HK-2 (cell line): ENCODE data around the gene ARHGAP26.

ENCODE experiments used
- DNase-seq: peaks from one replicate; pipeline ENCODE4 v3.0.0-alpha.2; 2018; ENCODE audit not compliant: unreplicated experiment

The ARHGAP26 gene

GRCh38 chr5:143061161-143061945, 291.2 kb downstream of the ARHGAP26 start:
- DNase-seq, result no peak

DNA sequence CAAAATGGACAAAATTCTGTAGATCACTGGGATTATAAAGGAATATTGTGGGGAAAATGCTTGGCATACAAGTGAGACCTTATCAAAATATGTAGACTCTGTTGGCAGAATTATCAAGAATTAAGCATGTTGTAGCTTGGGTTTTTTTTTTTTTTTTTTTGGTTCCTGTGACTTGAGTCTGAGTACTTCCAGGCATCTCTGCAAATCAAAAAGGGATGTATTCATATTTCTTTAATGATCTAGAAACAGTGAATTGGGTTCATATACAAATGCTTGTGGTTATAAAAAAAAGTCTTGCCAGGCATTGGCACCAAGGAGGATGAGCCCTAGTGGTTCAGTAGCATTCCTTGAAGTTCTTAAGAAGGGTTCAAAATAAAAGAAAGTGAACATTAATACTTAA, 292.2 kb downstream of the ARHGAP26 start:
- DNase-seq, result no peak

- no peak for DNase-seq
These were observed 293.2 kb downstream of the ARHGAP26 start for GRCh38 chr5:143063175-143063970.

GRCh38 chr5:143064218-143064641, 294.1 kb downstream of the ARHGAP26 start:
- no peak for DNase-seq

DNA sequence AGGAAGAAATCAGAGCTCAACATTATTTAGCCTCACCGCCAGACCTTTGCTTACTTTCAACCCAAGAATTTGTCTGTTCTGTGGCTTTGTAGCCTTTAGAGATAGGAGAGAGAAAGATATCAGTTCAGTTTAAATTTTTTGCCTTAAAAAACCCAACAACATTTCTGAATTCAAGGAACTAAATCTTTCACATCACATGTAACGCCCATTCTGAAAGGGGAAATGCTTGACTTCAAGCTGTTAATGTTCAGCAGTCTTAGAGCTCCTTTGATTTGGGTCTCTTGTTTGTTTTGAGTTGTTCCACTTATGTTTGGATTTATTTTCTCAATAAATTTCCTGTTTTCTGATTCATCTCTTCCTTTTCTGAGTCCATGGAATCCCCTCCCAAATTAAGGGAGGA, 294.5 kb downstream of the ARHGAP26 start:
- no peak for DNase-seq

GRCh38 chr5:143065185-143065965, 295.2 kb downstream of the ARHGAP26 start:
- DNase-seq, result no peak

DNA sequence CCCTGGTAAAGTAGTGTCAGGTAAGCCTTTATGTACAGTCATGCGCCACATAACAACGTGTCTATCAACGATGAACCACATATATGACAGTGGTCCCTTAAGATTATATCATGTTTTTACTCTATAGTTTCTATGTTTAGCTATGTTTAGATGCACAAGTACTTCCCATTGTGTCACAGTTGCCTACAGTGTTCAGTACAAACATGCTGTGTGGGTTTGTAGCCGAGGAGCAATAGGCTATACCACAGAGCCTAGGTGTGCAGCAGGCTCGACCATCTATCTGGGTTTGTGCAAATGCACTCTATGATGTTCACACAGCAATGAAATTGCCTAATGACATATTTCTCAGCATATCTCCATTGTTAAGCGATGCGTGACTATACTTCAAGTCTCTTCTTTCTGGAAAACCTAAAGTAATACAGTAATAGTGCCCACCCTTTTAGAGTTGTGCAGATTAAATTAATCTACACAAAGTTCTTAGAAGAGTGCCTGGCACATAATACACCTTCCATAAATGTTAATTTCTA, 295.9 kb downstream of the ARHGAP26 start:
- DNase-seq, result no peak

DNA sequence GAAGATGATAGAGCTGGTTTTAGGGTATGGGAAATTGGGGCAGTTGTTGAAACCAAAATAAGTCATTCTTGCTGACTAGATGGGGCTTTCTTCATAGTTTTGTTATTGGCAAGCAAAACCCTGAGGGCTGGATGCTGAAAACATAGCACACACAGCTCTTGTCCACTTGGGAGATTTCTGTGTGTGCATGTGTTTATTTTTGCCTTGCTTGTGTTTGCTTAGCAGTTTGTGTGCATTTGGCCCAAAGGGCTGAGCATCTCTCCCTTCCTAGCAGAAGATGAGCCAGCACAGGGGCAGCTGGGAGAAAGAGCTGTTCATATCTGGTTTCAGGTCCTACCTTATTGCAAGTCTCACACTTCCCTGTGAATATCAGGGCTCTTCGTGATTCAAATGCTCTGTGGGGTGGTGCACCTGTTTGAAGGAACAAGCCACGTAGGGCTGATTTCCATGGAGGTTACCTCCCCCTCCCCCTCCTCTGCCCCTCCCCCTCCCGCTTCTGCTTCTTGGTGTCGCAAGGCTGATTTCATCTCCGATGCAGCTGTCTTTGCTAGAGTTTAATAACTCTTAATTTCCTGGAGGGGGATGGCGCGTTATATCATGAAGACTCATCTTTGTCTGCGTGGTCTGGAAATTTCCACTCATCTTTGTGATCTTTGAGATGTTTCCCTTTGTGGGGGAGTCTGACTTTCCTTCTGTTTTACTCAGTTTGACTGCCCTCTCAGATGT, 296.5 kb downstream of the ARHGAP26 start:
- no peak for DNase-seq

- no peak for DNase-seq
These were observed 298.5 kb downstream of the ARHGAP26 start for GRCh38 chr5:143068712-143069111.

- DNase-seq, result no peak
These were observed 301.8 kb downstream of the ARHGAP26 start for GRCh38 chr5:143071927-143072326.

DNA sequence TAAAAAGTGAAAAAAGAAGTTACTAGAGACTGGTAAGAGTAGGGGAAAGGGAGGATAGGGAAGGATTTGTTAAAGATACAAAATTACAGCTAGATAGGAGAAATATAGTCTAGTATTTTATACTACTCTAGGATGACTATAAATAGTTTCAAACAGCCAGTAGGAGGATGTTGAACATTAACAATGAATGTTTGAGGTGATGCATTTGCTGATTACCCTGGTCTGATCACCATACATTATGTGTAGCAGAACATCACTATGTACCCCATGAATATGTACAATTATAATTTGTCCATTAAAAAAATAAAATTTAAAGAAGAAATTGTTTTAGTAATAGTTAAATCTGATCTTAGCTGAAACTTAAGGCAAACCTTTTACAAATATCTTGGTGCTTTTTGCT, 302.6 kb downstream of the ARHGAP26 start:
- DNase-seq, result no peak

DNA sequence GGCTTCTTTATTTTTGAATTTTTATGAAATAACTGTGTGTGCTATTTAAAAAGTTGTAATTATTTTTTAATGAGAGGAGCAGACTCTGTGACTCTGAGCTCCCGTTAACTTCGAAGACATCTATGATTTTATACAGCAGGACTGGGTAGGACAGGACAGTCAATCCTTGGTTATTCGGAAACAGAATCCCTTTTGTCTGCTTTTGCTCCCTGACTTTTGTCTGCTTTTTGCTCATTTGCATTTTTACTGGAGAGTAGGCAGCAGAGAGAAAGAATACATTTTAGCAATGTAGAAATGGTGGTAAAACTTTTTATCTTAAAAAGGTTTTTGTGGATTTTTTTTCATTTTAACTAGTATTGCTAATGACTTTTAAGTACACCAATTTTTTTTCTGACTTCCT, 303.6 kb downstream of the ARHGAP26 start:
- DNase-seq, result no peak

DNA sequence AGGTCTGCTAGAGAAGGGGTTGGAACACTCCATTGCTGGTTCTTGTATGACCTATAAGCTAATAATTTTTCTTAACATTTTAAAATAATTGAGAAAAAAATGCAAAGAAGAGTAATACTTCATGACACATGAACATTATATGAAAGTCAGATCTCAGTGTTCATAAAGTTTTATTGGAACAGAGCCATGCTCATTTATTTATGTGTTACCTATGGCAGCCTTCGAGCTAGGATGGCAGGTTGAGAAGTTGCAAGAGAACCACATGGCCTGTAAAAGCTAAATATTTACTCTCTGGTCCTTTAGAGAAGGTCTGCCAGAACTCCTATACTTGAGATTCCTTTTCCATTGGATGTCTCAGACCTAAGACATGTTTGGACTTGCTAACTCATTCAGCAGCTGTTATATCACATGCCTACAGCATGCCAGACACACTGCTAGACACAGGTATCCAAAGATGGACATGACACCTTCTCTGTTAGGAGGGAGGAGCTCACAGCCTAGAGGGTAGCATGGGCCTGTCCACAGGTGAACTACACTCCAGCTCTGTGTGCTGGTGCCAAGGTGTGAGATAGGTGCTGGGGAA, 304.3 kb downstream of the ARHGAP26 start:
- DNase-seq, result no peak

DNA sequence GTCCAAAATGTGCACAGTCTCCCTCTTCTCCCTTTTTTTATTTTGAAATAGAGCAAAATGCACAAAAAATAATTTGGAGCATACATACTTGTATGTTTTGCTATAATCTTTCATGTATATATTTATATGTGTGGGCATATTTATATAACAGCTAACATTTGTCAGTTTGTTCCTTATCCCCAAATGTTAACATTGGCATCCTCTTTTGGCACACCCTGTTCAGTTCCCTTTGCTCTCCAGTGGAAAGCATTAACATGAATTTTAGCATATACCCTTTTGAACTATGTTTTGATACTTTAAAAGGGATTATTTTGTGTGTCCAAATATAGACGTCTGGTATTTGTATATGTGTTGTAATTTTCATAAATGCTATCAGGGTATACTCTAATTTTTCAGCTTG, 306.2 kb downstream of the ARHGAP26 start:
- no peak for DNase-seq

GRCh38 chr5:143077453-143078103, 307.4 kb downstream of the ARHGAP26 start:
- DNase-seq, result no peak

GRCh38 chr5:143078313-143078712, 308.1 kb downstream of the ARHGAP26 start:
- DNase-seq, result no peak

GRCh38 chr5:143078971-143079370, 308.8 kb downstream of the ARHGAP26 start:
- DNase-seq, result no peak

DNA sequence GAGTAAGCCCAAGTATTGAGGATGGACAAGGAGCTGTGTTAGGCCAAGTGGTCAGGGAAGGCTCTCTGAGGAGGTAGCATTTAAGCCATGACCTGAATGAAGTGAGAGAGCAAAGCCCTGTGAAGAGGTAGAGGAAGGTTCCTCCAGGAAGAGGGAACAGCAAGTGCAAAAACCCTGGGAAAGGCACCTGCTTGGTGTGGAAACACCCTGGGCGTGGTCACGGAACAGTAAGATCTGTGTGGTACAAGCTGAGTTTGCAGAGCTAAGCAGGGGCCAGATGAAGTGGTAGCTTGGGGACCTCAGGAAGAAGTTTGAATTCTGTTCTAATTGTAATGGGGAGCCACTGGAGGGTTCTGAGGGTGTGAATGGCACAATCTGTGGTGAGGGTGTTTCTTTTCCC, 310.2 kb downstream of the ARHGAP26 start:
- no peak for DNase-seq

GRCh38 chr5:143080982-143081381, 310.8 kb downstream of the ARHGAP26 start:
- DNase-seq, result no peak

DNA sequence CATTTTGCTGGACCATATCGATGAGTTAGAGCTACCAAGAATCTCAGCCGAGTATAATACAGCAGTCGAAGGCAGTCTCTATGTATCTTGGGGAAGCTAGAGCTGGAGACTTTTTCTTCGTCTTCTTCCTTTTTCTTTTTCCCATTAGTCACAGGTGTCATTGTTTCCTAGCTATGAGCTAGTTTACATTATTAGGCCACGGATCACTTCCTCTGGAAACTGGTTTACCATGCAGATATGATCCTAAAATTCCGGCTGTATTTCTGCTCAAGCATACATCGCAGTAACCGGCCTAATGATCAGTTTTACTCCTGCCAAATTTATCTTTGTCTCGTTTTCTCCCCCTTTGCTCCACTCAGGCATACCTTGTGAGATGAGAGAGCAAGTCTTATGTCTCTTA, 312.8 kb downstream of the ARHGAP26 start:
- DNase-seq, result no peak

DNA sequence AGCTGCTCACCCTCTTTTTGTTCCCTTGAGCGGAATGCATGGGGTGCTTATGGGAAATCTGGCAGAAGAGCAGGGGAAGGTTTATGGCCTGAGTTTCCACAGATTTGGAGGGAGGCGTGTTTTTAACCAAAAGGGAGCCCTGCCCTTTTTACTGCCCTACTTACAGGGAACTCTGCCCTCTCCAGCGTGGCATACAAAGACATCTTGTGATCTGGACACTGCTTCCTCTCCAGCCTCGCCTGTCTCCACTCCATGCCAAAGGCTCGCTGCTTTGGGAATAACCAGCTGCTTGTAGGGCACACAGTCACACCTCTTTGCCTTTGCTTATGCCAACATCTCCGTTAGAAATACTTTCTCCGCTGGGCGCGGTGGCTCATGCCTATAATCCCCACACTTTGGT, 314.2 kb downstream of the ARHGAP26 start:
- no peak for DNase-seq
